Skin epidermis (tissue), 12 donors: ENCODE data around the gene TUBA3E.
"Not testable (repeated sequence)": the region's sequence is repeated elsewhere in the genome, so short reads cannot be mapped to it uniquely, and the experiment has no call there.

ENCODE experiments used
- H3K27ac ChIP-seq, 21 experiments: fragments of 200-600 bp; sonication (generic) in 11 of 21; one replicate each; pipeline ENCODE4 v1.5.0; 2020; ENCODE audit warnings: mild to moderate bottlenecking in 3 of 21, inconsistent platforms in 2 of 21, moderate library complexity in 2 of 21
- H3K4me3 ChIP-seq, 7 experiments: fragments of 200-600 bp; sonication (generic) in 2 of 7; one replicate each; pipeline ENCODE4 v1.5.0; 2020; ENCODE audit warnings: inconsistent platforms in 2 of 7, mild to moderate bottlenecking in 2 of 7, moderate library complexity in 1 of 7

The TUBA3E gene

DNA sequence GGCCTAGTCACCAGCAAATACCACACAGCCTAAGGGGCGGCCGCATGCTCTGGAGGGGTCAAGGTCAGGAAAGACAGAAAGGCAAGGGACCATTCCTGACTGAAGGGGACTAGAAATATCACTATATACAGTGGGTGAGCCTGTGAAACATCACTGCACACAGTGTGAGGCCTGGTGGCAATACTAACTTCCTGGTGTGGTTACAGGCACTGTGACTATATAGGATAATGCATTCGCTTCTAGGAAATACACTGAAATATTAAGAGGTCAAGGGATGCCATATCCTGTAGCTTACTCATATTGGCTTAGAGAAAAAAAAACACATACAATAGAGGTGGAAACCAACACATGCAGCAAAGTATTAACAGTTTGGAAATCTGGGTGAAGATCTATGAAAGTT lies 29.1 kb downstream of the TUBA3E start:
- H3K27ac ChIP-seq, H3K4me3 ChIP-seq: not testable (repeated sequence)

GRCh38 chr2:130166611-130167010 lies 31.6 kb downstream of the TUBA3E start:
- not testable (repeated sequence) for H3K27ac ChIP-seq, H3K4me3 ChIP-seq

DNA sequence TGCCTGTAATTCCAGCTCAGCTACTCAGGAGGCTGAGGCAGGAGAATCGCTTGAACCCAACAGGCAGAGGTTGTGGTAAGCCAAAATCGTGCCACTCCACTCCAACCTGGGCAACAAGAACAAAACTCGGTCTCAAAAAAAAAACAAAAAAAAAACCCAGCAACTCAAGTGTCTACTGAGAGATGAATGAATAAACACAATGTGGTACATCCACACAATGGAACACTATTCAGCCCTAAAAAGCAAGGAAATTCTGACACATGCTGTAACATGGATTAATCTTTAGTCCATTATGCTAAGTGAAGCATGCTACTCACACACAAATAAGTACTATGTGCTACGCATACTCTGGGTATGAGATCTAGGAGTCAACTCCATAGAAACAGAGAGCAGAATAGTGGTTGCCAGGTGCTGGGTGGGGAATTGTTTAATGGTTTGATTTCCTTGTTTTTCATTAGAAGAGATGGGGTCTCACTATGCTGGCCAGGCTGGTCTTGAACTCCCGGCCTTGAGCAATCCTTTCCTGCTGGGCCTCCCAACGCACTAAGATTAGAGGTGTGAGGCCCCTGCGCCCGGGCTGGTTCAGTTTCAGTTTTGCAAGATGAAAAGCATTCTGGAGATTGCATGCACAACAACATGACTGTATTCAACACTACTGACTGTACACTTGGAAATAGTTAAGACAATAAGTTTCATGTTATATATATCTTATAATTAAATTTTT lies 32.8 kb downstream of the TUBA3E start:
- Histone ChIP-seq H3K4me3 (no peak overlapping the region), H3K27ac (no peak overlapping the region)

- Histone ChIP-seq H3K4me3 (no peak overlapping the region), H3K27ac (no peak overlapping the region)
These were observed 35.3 kb downstream of the TUBA3E start for GRCh38 chr2:130162968-130163367.

DNA sequence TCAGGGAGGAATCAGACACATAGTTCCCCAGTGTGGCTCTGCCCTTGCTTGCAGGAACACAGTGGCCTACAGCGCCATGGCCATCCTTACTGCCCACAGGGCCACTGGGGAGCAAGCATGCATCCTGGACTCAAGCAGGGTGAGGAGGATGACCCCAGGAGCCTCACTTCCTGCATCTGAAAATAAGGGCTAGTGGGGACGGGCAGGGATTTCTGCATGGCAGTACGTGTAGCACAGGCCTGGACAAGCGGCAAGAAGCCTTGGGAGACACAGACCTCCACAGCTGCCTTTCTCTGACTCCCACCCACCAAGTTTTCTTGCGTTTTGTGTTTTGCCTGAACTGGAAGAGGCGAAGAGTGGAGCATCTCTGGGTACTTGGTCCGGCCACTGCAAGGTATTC lies 35.8 kb downstream of the TUBA3E start:
- not testable (repeated sequence) for H3K4me3 ChIP-seq, H3K27ac ChIP-seq

- H3K27ac ChIP-seq, H3K4me3 ChIP-seq: not testable (repeated sequence)
These were observed 37.2 kb downstream of the TUBA3E start for GRCh38 chr2:130160838-130161705.

DNA sequence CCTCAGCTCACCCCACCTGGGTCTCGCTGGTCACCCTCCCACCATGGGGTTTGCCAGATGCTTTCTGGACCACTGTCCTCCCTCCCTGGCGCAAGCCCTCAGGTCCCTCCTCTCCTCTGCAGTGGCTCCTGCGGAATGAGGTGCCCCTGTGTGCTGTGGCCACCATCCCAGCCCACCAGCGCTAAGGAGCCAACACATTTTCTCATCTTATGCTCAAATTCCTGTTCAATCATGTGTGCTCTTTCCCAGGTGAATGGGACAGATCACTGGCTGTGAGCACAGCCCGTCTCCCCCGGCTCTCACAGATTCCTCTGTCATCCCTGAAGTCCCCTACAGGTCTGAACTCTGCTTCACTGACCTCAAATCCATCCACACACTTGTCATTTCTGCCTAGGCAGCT lies 38.1 kb downstream of the TUBA3E start:
- no peak overlapping the region for H3K4me3 ChIP-seq
- no peak overlapping the region for H3K27ac ChIP-seq

DNA sequence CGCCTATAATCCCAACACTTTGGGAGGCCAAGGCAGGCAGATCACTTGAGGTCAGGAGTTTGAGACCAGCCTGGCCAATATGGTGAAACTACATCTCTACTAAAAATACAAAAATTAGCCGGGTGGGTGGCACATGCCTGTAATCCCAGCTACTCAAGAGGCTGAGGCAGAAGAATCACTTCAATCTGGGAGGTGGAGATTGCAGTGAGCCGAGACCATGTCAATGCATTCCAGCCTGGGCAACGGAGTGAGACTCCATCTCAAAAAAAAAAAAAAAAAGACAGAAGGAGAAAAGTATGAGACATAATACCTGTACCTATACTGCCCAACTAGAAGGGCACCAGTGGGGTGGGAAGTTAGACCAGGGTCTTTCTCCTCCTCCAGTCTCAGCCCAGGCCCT lies 38.9 kb downstream of the TUBA3E start:
- H3K4me3 ChIP-seq, H3K27ac ChIP-seq: not testable (repeated sequence)

- Histone ChIP-seq H3K27ac (no peak overlapping the region), H3K4me3 (no peak overlapping the region)
These were observed 39.6 kb downstream of the TUBA3E start for GRCh38 chr2:130158631-130159030.

GRCh38 chr2:130157825-130158514 lies 40.3 kb downstream of the TUBA3E start:
- not testable (repeated sequence) for H3K27ac ChIP-seq, H3K4me3 ChIP-seq

- H3K27ac ChIP-seq, H3K4me3 ChIP-seq: not testable (repeated sequence)
These were observed 40.9 kb downstream of the TUBA3E start for GRCh38 chr2:130157354-130157753.

DNA sequence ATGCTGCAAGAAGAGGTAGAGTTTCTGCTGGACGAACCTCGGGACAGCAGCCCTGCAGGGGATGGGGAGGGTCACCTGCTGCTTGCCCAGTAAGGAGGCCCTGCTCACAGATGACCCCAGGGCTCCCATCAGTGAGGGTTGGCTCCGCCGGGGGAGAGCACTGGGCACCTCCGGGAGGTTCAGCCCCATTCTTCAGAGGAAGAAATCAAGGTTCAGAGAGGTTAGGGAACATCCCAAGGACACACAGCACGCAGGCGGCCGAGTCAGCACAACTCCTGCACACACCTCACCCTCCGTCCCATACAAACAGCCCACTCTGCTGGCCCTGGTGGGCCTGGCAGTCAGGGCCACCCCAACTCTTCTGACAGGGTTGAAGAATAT lies 41.6 kb downstream of the TUBA3E start:
- Histone ChIP-seq H3K4me3 (no peak overlapping the region), H3K27ac (no peak overlapping the region)

DNA sequence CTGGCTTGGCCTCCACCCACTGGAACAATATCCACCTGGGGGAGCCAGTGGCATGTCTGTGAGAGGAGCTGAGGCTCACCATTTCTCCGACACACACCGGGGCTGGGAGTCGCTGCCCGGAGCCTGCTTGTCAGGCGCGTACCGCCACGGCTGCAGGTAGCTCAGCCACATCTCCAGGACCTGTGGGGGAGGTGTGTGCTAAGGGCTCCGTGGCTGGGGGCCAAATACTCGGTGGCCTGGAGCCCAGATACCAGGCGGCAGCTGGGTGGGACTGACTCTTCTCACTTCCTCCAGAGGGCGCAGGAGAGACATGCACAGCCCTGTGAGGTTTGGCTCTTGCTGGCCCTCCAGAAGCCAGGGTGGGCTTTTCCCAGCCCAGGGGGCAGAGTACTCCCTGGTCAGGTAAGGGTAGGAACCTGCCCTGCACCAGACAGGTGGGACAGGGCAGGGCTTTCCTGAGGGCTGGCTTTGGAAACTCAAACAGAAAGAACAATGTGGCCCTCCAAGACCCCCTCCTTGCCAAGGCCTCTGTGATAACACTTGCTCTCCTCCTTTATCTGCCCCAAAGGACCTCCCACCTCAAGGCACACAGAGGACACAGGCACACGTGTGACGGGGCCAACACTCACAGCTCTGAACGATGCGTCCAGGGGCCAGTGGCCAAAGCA lies 42.1 kb downstream of the TUBA3E start:
- H3K4me3 ChIP-seq, H3K27ac ChIP-seq: not testable (repeated sequence)

GRCh38 chr2:130154773-130155765 lies 43.2 kb downstream of the TUBA3E start:
- no peak overlapping the region for H3K27ac ChIP-seq
- no peak overlapping the region for H3K4me3 ChIP-seq

DNA sequence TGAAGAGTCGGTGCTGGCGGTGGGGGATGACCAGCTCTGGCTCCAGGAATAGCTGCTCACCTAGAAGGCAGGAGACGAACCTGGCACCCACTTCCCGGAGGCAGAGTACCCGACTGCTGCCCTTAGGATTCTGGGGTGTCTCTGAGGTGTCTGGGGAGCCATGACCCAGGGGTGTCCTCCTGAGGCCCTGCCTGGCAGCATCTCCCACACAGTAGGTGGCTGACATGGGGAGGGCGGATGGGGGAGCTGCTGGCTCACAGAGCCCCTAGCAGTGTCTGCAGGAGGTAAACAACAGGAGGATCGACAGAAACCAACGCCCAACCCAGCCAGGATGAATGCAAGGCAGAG lies 43.8 kb downstream of the TUBA3E start:
- not testable (repeated sequence) for H3K27ac ChIP-seq, H3K4me3 ChIP-seq

- not testable (repeated sequence) for H3K4me3 ChIP-seq, H3K27ac ChIP-seq
These were observed 44.4 kb downstream of the TUBA3E start for GRCh38 chr2:130153721-130154422.

- Histone ChIP-seq H3K27ac (no peak overlapping the region), H3K4me3 (no peak overlapping the region)
These were observed 45.2 kb downstream of the TUBA3E start for GRCh38 chr2:130152816-130153595.
